Measurements from ENCODE around the gene ADAMTSL1. TPM values are rescaled to one million over a fixed set of nuclear protein-coding genes. Genes with fewer than 3 reads are reported as not detected.

ADAMTSL1 gene
- total RNA-seq, 1 experiment from 2014 or later, result 1.2 TPM

DNA sequence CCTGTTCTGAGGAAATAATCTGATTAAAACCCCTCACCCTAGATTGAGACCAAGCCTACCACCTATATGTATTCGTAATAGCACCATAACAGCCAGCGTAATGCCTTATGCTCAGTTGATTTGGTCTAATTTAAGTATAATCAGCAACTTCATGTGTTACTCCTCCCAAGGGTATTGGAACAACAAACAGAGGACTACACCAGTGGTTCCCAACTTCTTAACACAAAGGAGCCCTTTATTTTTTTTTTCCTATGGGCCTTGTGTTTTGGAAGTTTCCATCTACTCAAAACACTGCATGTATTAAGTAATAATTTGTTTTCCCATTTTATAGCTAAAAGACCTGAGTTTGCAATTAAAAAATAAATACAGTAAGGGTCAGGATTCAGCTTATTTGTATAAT is 140.7 kb downstream of the ADAMTSL1 start:
- Mint-ChIP-seq H3K4me1 (no peaks in the 10 kb centered on the region), H3K9me3 (no peaks in the 10 kb centered on the region), H3K4me3 (no peak overlapping the region), H3K27ac (no peak overlapping the region), H3K36me3 (ENCODE audit: insufficient read depth in 1 of 3, low read depth in 3 of 3) (no peaks in the 10 kb centered on the region), H3K27me3 (ENCODE audit: low read depth) (no peaks in the 10 kb centered on the region)
- no peak overlapping the region for H4K91ac ChIP-seq (ENCODE audit: insufficient read length, low read depth, low read length)
- H3K79me1 ChIP-seq (ENCODE audit: insufficient read depth, low read depth, low read length, poor library complexity, severe bottlenecking), result no peaks in the 10 kb centered on the region
- H3K27me3 ChIP-seq (ENCODE audit: insufficient read depth, low read length), result no peaks in the 10 kb centered on the region
- H2BK12ac ChIP-seq (ENCODE audit: insufficient read length, low read depth, low read length), result no peak overlapping the region
- H4K8ac ChIP-seq (replicated peaks; ENCODE audit: insufficient read length, low read depth, low read length), result no peak overlapping the region
- H3K4me1 ChIP-seq (ENCODE audit: insufficient read depth, low read length), result no peaks in the 10 kb centered on the region
- H2BK120ac ChIP-seq (ENCODE audit: low read depth, low read length, poor library complexity, severe bottlenecking), result no peak overlapping the region
- no peak overlapping the region for H3K18ac ChIP-seq (ENCODE audit: insufficient read length, low read depth, low read length)
- TF ChIP-seq, protein P1, sequence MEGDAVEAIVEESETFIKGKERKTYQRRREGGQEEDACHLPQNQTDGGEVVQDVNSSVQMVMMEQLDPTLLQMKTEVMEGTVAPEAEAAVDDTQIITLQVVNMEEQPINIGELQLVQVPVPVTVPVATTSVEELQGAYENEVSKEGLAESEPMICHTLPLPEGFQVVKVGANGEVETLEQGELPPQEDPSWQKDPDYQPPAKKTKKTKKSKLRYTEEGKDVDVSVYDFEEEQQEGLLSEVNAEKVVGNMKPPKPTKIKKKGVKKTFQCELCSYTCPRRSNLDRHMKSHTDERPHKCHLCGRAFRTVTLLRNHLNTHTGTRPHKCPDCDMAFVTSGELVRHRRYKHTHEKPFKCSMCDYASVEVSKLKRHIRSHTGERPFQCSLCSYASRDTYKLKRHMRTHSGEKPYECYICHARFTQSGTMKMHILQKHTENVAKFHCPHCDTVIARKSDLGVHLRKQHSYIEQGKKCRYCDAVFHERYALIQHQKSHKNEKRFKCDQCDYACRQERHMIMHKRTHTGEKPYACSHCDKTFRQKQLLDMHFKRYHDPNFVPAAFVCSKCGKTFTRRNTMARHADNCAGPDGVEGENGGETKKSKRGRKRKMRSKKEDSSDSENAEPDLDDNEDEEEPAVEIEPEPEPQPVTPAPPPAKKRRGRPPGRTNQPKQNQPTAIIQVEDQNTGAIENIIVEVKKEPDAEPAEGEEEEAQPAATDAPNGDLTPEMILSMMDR (conservative IDR thresholded peaks at IDR 0.05), result no peak
- no CpG with 5 or more reads among the region's 2 CpGs for WGBS (ENCODE audit: extremely low coverage, insufficient read length, low lambda C conversion rate)
- H3K14ac ChIP-seq (ENCODE audit: insufficient read depth, low read length), result no peak overlapping the region
- no peak overlapping the region for H2BK15ac ChIP-seq (ENCODE audit: low read depth, low read length)
- DNase-seq, result no peak
- no peak overlapping the region for H3K23ac ChIP-seq (ENCODE audit: insufficient read length, low read depth, low read length)
- no peaks in the 10 kb centered on the region for H3K23me2 ChIP-seq (ENCODE audit: insufficient read length, low read depth, low read length, poor library complexity, severe bottlenecking)
- H2BK20ac ChIP-seq (ENCODE audit: low read depth, low read length, poor library complexity, severe bottlenecking), result no peak overlapping the region
- H3K79me2 ChIP-seq (ENCODE audit: insufficient read depth, low read length), result no peaks in the 10 kb centered on the region
- H3T11ph ChIP-seq (ENCODE audit: low read length), result no peak overlapping the region
- no peaks in the 10 kb centered on the region for H4K20me1 ChIP-seq (ENCODE audit: control insufficient read depth, insufficient read depth, insufficient read length)
- no peak overlapping the region for H2AK5ac ChIP-seq (ENCODE audit: insufficient read length, low read length)
- H3K27ac ChIP-seq (ENCODE audit: insufficient read length, low read depth, low read length), result no peak overlapping the region
- no peak overlapping the region for H4K5ac ChIP-seq (ENCODE audit: insufficient read length, low read depth, low read length)
- no peak overlapping the region for H3K56ac ChIP-seq (ENCODE audit: insufficient read length, low read depth, low read length)
- H3K4ac ChIP-seq (ENCODE audit: low read depth, low read length), result no peak overlapping the region
- H2AFZ ChIP-seq (ENCODE audit: low read length), result no peak overlapping the region
- H3K9me3 ChIP-seq (ENCODE audit: control insufficient read depth, low read depth, low read length), result no peaks in the 10 kb centered on the region
- H2BK5ac ChIP-seq (ENCODE audit: insufficient read length, low read length), result no peak overlapping the region
- H3K4me2 ChIP-seq (ENCODE audit: insufficient read depth, insufficient read length, low read length), result no peak overlapping the region
- H3K9ac ChIP-seq (ENCODE audit: extremely low read depth, insufficient read length, low read length), result no peak overlapping the region

All from H9 (cell line).